Measurements from ENCODE around the gene SGPP1.

- TF ChIP-seq YY1 (tag by site-specific recombination; IDR thresholded peaks at IDR 0.05) (no peak), CTCF (tag by site-specific recombination; IDR thresholded peaks at IDR 0.05) (no peak), ZNF513 (tag by site-specific recombination; IDR thresholded peaks at IDR 0.05) (no peak), MEIS1 (CRISPR knock-in tag; IDR thresholded peaks at IDR 0.05; ENCODE audit: borderline replicate concordance) (no peak), AEBP2 (tag by site-specific recombination; IDR thresholded peaks at IDR 0.05; ENCODE audit: borderline replicate concordance) (no peak), REST (tag by site-specific recombination; IDR thresholded peaks at IDR 0.05) (no peak)
These were observed 68.1 kb downstream of the SGPP1 start for GRCh38 chr14:63659726-63660125.

All from HEK293 (cell line).